Measurements from ENCODE around the gene MIPEP.

DNA sequence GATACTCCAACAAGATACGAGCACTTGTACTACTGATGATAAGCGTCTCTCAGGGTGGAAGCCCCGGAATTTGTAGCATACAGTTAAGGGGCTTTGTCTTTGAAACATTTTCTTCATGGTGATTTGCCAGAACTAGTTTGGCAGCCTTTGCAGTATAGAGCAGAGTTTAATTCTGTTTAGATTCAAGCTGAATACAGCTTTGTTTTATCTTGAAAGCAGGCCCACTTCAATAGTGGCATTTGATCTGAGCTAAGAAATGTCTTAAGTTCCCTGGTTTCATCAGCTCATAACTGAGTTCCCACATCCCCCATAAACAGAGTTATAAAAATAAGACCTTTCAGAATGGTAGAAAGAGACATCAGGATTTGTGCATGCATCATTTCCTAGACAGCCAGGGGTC lies 125.9 kb downstream of the MIPEP start:
- TF ChIP-seq, protein P1, sequence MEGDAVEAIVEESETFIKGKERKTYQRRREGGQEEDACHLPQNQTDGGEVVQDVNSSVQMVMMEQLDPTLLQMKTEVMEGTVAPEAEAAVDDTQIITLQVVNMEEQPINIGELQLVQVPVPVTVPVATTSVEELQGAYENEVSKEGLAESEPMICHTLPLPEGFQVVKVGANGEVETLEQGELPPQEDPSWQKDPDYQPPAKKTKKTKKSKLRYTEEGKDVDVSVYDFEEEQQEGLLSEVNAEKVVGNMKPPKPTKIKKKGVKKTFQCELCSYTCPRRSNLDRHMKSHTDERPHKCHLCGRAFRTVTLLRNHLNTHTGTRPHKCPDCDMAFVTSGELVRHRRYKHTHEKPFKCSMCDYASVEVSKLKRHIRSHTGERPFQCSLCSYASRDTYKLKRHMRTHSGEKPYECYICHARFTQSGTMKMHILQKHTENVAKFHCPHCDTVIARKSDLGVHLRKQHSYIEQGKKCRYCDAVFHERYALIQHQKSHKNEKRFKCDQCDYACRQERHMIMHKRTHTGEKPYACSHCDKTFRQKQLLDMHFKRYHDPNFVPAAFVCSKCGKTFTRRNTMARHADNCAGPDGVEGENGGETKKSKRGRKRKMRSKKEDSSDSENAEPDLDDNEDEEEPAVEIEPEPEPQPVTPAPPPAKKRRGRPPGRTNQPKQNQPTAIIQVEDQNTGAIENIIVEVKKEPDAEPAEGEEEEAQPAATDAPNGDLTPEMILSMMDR (IDR thresholded peaks at IDR 0.05; ENCODE audit: insufficient read depth, low read depth, low read length), result no peak
- TF ChIP-seq EZH2 (IDR thresholded peaks at IDR 0.05; ENCODE audit: insufficient read depth, low read length), result no peak
